ENCODE data around the gene PPP2R5E. TPM values are rescaled to one million over a fixed set of nuclear protein-coding genes. Genes with fewer than 3 reads are reported as not detected.

The PPP2R5E gene
- total and polyA plus RNA-seq, 10 of the 15 experiments (the other 5 are each of a cell fraction or from before 2014, with no cell fraction given) = 11.4 to 56.2 (median 22.7) TPM

- no peak overlapping the region for H3K4me3 ChIP-seq
- H3K27ac ChIP-seq (ENCODE audit: control insufficient read depth, insufficient read depth) = no peak overlapping the region
- peaks cover 2 to 51% of the 10 kb centered on the region in 2 experiments for H3K36me3 ChIP-seq (ENCODE audit: control insufficient read depth in 2 of 2, insufficient read depth in 2 of 2, low read length in 1 of 2)
- H4K20me1 ChIP-seq (ENCODE audit: control insufficient read depth, insufficient read depth) = no peaks in the 10 kb centered on the region
- in situ Hi-C loops (cut with MboI) (no loop called here), intact Hi-C loops (cut with micrococcal nuclease; ENCODE audit: unreplicated experiment) (no loop called here)
- DNase-seq (ENCODE audit: low read depth, low spot score) (no peak), FAIRE-seq (no peak), ATAC-seq (no peak)
- no peak overlapping the region for H2AFZ ChIP-seq (ENCODE audit: control insufficient read depth, low read depth, low read length)
- CTCF ChIA-PET = no interaction called here
- H3K27me3 ChIP-seq (replicated peaks in 1 of 2; ENCODE audit: control insufficient read depth in 2 of 2, insufficient read depth in 2 of 2, low read length in 1 of 2) = no peaks in the 10 kb centered on the region
- no peaks in the 10 kb centered on the region; the same call in 1 of the 3 replicates for H3K9me3 ChIP-seq (replicated peaks; ENCODE audit: control insufficient read depth, insufficient read depth, low read length)
- H3K79me2 ChIP-seq (ENCODE audit: control insufficient read depth, insufficient read depth, low read length) = peaks cover 62% of the 10 kb centered on the region
- POLR2A ChIA-PET = no interaction called here
- H3K4me1 ChIP-seq (ENCODE audit: control insufficient read depth, insufficient read depth, low read length) = no peaks in the 10 kb centered on the region
- BruUV-seq (replicated peaks) = no TSS peak
- H3K9ac ChIP-seq (ENCODE audit: control insufficient read depth, insufficient read depth, low read length) = no peak overlapping the region
- RAD21 ChIA-PET (ENCODE audit: unreplicated experiment) = no interaction called here
- no peak overlapping the region; the same call in 1 of the 2 replicates for H3K4me2 ChIP-seq (ENCODE audit: control insufficient read depth, insufficient read depth)
- SMC1A ChIA-PET (ENCODE audit: uncharacterized antibody, unreplicated experiment) = no interaction called here
- TF ChIP-seq SPI1 (IDR thresholded peaks at IDR 0.05; ENCODE audit: borderline replicate concordance, insufficient read depth, low read depth, low read length) (no peak), YBX1 (IDR thresholded peaks at IDR 0.05) (no peak), IRF5 (IDR thresholded peaks at IDR 0.05; ENCODE audit: borderline replicate concordance) (no peak), CBX3 (IDR thresholded peaks at IDR 0.05; ENCODE audit: borderline replicate concordance, low read depth) (no peak)
These were observed 7.3 kb downstream of the PPP2R5E start for GRCh38 chr14:63535918-63536317.

- no peak for ATAC-seq
- Histone ChIP-seq H4K20me1 (ENCODE audit: control insufficient read depth, insufficient read depth) (no peaks in the 10 kb centered on the region), H3K4me2 (ENCODE audit: control insufficient read depth, insufficient read depth) (no peak overlapping the region)
These were observed 9.7 kb downstream of the PPP2R5E start for GRCh38 chr14:63533474-63533873.

More at GRCh38 chr14:63533474-63533873, 9.7 kb downstream of the PPP2R5E start:
- Histone ChIP-seq H3K4me1 (ENCODE audit: control insufficient read depth, insufficient read depth, low read length) (no peaks in the 10 kb centered on the region), H3K27ac (ENCODE audit: control insufficient read depth, insufficient read depth) (no peak overlapping the region), H3K9ac (ENCODE audit: control insufficient read depth, insufficient read depth, low read length) (no peak overlapping the region), H3K27me3 (replicated peaks in 1 of 2; ENCODE audit: control insufficient read depth in 2 of 2, insufficient read depth in 2 of 2, low read length in 1 of 2) (no peaks in the 10 kb centered on the region), H3K79me2 (ENCODE audit: control insufficient read depth, insufficient read depth, low read length) (peaks cover 50% of the 10 kb centered on the region), H3K36me3 (ENCODE audit: control insufficient read depth in 2 of 2, insufficient read depth in 2 of 2, low read length in 1 of 2) (peaks cover 2 to 45% of the 10 kb centered on the region in 2 experiments), H2AFZ (ENCODE audit: control insufficient read depth, low read depth, low read length) (no peak overlapping the region), H3K9me3 (replicated peaks; ENCODE audit: control insufficient read depth, insufficient read depth, low read length) (no peaks in the 10 kb centered on the region; the same call in 1 of the 3 replicates), H3K4me3 (no peak overlapping the region)
- FAIRE-seq = no peak
- RAD21 ChIA-PET (ENCODE audit: unreplicated experiment) = no interaction called here
- CTCF ChIA-PET = interaction anchor here (1.3 to 1.9 kb wide), 3 partner anchors 10 to 144 kb away, joined by 3 to 7 read pairs (median 6); partner anchors contain the start of gene PPP2R5E
- intact Hi-C loops (cut with micrococcal nuclease; ENCODE audit: unreplicated experiment) (no loop called here), in situ Hi-C loops (cut with MboI) (no loop called here)
- no peak for DNase-seq (ENCODE audit: low read depth, low spot score)
- POLR2A ChIA-PET = no interaction called here
- SMC1A ChIA-PET (ENCODE audit: uncharacterized antibody, unreplicated experiment) = no interaction called here
- no TSS peak for BruUV-seq (replicated peaks)
- WGBS (ENCODE audit: insufficient coverage, insufficient replicate concordance, low lambda C conversion rate, missing lambda C conversion rate) = 98% methylated on average over 15 of the region's 15 CpGs
- no peak for TF ChIP-seq SKIL (IDR thresholded peaks at IDR 0.05; ENCODE audit: low read depth, poor library complexity, severe bottlenecking)
- no peak for TF ChIP-seq SREBF1 (IDR thresholded peaks at IDR 0.05; ENCODE audit: low read length)
- TF ChIP-seq SRF (IDR thresholded peaks at IDR 0.05; ENCODE audit: low read depth in 2 of 2, low read length in 2 of 2) = no peak

Data from GM12878 (cell line).